Neutrophil (primary cell): ENCODE data around the gene PAX2.

Experiments used
- H3K27ac ChIP-seq: fragments of 200-600 bp; sonication (generic); 2 replicates; pipeline ENCODE4 v1.5.1; 2016; ENCODE audit warnings: mild to moderate bottlenecking, moderate library complexity
- H3K27me3 ChIP-seq: fragments of 200-600 bp; sonication (generic); 2 replicates; pipeline ENCODE4 v1.6.0; 2016; ENCODE audit warnings: mild to moderate bottlenecking
- H3K36me3 ChIP-seq: fragments of 200-600 bp; sonication (generic); 2 replicates; pipeline ENCODE4 v1.5.1; 2017
- H3K4me1 ChIP-seq, 2 experiments: fragments of 200-600 bp in 1 of 2; sonication (generic) in 1 of 2; 1 replicate in 1 of 2; 2 replicates in 1 of 2; pipeline versions ENCODE4 v1.5.1 to v1.6.1; 2013 to 2016; ENCODE audit warnings: low read depth in 1 of 2, low read length in 1 of 2, mild to moderate bottlenecking in 1 of 2, moderate library complexity in 1 of 2; ENCODE audit not compliant: control insufficient read depth in 1 of 2, insufficient read depth in 1 of 2
- H3K4me3 ChIP-seq, 2 experiments: fragments of 200-600 bp in 1 of 2; sonication (generic) in 1 of 2; 1 replicate in 1 of 2; 2 replicates in 1 of 2; pipeline ENCODE4 v1.5.1; 2013 to 2016; ENCODE audit warnings: low read depth in 1 of 2, low read length in 1 of 2, mild to moderate bottlenecking in 1 of 2, moderate library complexity in 1 of 2
- H3K9me3 ChIP-seq: fragments of 200-600 bp; sonication (generic); 2 replicates; pipeline ENCODE4 v1.5.1; 2016
- CTCF ChIP-seq: fragments of 200-600 bp; sonication (generic); IDR thresholded peaks from 2 replicates; pipeline ENCODE4 v1.5.1; 2016; ENCODE audit warnings: antibody characterized with exemption

PAX2 gene

GRCh38 chr10:100739517-100740368, 5.6 kb upstream of the PAX2 start:
- no peak for TF ChIP-seq CTCF
- peaks cover 100% of the 10 kb centered on the region for H3K27me3 ChIP-seq
- no peaks in the 10 kb centered on the region for H3K9me3 ChIP-seq
- H3K4me3 ChIP-seq, result no peak overlapping the region
- no peaks in the 10 kb centered on the region for H3K36me3 ChIP-seq
- H3K27ac ChIP-seq, result no peak overlapping the region
- peaks cover 3 to 6% of the 10 kb centered on the region in 2 experiments for H3K4me1 ChIP-seq

DNA sequence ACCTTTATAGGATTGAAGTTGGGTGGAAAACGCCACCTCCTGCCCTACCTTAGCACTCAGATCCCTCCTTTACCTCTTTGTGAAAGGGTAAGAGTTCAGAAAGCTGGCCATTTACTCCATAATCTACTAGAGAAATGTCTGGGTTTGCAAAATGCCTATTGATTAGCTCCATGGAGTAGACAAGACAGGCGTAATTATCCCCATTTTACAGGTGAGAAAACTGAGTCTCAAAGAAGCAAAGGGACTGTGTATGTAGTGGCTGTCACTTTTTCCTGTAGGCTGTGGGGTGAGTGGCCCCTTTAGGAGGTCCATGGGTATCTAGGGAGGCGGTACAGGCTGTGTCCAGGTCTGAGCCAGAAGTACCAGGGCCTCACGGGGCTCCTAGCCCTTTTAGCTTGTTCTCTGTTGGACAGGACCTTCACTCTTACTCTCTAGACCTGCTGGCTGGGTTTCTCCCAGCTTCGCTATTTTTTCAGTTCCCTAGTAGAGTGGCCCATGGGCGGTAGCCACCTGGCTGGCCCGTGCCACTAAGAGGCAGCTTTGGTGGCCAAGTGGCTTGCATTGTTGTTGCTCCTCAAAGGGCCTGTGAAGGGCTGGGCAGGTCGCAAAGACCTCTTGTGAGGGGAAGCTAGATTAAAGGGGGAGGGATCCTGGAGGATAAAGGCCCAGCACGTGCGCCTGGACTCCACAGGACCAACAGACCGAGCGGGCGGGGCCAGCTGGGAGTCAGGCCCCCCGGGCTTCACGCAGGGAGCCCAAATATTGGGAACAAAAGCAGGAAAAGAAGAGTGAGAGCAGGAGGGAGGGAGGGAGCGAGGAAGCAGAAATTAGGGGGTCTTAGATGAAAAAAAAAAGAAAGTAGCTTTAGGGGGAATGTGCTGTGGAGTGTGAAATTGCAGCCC, 4.7 kb upstream of the PAX2 start:
- no peaks in the 10 kb centered on the region for H3K9me3 ChIP-seq
- peaks cover 3 to 13% of the 10 kb centered on the region in 2 experiments for H3K4me1 ChIP-seq
- peaks cover 100% of the 10 kb centered on the region for H3K27me3 ChIP-seq
- no peak overlapping the region for H3K27ac ChIP-seq
- no peaks in the 10 kb centered on the region for H3K36me3 ChIP-seq
- H3K4me3 ChIP-seq, result no peak overlapping the region
- TF ChIP-seq CTCF, result no peak

- TF ChIP-seq CTCF, result no peak
- Histone ChIP-seq H3K4me1 (peaks cover 3 to 13% of the 10 kb centered on the region in 2 experiments), H3K9me3 (no peaks in the 10 kb centered on the region), H3K27ac (no peak overlapping the region), H3K27me3 (peaks cover 100% of the 10 kb centered on the region), H3K36me3 (no peaks in the 10 kb centered on the region), H3K4me3 (no peak overlapping the region)
Observed at GRCh38 chr10:100741378-100742075, 3.9 kb upstream of the PAX2 start.

GRCh38 chr10:100742076-100742771, 3.2 kb upstream of the PAX2 start:
- Histone ChIP-seq H3K27ac (no peak overlapping the region), H3K27me3 (peaks cover 100% of the 10 kb centered on the region), H3K4me1 (peaks cover 3 to 13% of the 10 kb centered on the region in 2 experiments), H3K9me3 (no peaks in the 10 kb centered on the region), H3K36me3 (no peaks in the 10 kb centered on the region), H3K4me3 (no peak overlapping the region)
- TF ChIP-seq CTCF, result no peak

GRCh38 chr10:100742936-100743335, 2.4 kb upstream of the PAX2 start:
- TF ChIP-seq CTCF, result no peak
- Histone ChIP-seq H3K9me3 (no peaks in the 10 kb centered on the region), H3K27ac (no peak overlapping the region), H3K27me3 (peaks cover 100% of the 10 kb centered on the region), H3K36me3 (no peaks in the 10 kb centered on the region), H3K4me3 (no peak overlapping the region), H3K4me1 (peaks cover 0 to 7% of the 10 kb centered on the region in 2 experiments)
